WERI-Rb-1 (cell line): ENCODE data around the gene GABRB1.

ENCODE experiments used
- DNase-seq: peaks from one replicate; pipeline ENCODE4 v3.0.0-alpha.2; 2020
- H3K27ac ChIP-seq: fragments of 250-450 bp; sonication (Bioruptor Pico); 2 replicates; pipeline ENCODE4 v1.5.1; 2020; ENCODE audit warnings: mild to moderate bottlenecking, moderate library complexity
- H3K27me3 ChIP-seq: fragments of 250-450 bp; sonication (Bioruptor Pico); 2 replicates; pipeline ENCODE4 v1.5.1; 2021; ENCODE audit warnings: mild to moderate bottlenecking, low read depth, moderate library complexity; ENCODE audit not compliant: insufficient read depth, severe bottlenecking
- H3K36me3 ChIP-seq: fragments of 250-450 bp; sonication (Bioruptor Pico); 2 replicates; pipeline ENCODE4 v1.5.1; 2020; ENCODE audit warnings: mild to moderate bottlenecking, moderate library complexity
- H3K4me3 ChIP-seq: 2 replicates; pipeline ENCODE4 v1.5.1; 2011; ENCODE audit warnings: low read depth, mild to moderate bottlenecking, control low read depth, low read length
- H3K9me3 ChIP-seq: fragments of 250-450 bp; sonication (Bioruptor Pico); 2 replicates; pipeline ENCODE4 v1.5.1; 2021; ENCODE audit warnings: mild to moderate bottlenecking, moderate library complexity; ENCODE audit not compliant: severe bottlenecking
- TF ChIP-seq, protein P1 (sequence below): IDR thresholded peaks from 2 replicates; pipeline ENCODE4 v1.5.1; 2011; ENCODE audit warnings: low read depth, mild to moderate bottlenecking, control low read depth, inconsistent platforms, low read length

Gene GABRB1

DNA sequence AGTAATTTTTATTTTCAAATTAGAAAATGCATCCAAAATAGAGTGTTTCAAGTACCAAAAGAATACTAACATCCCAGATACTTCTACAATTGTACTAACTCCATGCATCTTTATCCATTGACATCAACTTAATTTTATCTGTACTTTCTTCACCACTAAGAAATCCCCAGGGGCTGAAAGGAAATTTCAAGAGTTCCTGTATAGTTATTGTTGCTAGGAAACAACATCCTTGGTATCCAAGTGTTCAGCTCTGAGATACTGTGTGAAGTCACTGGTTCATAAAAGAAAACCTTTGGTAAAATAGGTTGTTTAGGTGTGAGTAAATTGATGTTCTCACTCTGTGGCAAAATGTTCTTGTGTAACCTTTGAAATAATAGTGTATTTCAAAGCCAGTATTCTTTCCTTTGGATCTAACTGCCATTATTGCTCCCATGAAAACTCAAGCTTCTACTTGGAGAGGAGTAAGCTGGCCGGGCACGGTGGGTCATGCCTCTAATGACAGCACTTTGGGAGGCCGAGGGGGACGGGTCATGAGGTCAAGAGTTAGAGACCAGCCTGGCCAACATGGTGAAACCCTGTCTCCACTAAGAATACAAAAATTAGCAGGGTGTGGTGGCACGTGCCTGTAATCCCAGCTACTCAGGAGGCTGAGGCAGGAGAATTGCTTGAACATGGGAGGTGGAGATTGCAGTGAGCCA is 359.2 kb downstream of the GABRB1 start:
- Histone ChIP-seq H3K27me3 (no peaks in the 10 kb centered on the region), H3K4me3 (no peak overlapping the region), H3K27ac (no peak overlapping the region), H3K36me3 (no peaks in the 10 kb centered on the region), H3K9me3 (no peaks in the 10 kb centered on the region)
- no peak for DNase-seq
- TF ChIP-seq, protein P1, sequence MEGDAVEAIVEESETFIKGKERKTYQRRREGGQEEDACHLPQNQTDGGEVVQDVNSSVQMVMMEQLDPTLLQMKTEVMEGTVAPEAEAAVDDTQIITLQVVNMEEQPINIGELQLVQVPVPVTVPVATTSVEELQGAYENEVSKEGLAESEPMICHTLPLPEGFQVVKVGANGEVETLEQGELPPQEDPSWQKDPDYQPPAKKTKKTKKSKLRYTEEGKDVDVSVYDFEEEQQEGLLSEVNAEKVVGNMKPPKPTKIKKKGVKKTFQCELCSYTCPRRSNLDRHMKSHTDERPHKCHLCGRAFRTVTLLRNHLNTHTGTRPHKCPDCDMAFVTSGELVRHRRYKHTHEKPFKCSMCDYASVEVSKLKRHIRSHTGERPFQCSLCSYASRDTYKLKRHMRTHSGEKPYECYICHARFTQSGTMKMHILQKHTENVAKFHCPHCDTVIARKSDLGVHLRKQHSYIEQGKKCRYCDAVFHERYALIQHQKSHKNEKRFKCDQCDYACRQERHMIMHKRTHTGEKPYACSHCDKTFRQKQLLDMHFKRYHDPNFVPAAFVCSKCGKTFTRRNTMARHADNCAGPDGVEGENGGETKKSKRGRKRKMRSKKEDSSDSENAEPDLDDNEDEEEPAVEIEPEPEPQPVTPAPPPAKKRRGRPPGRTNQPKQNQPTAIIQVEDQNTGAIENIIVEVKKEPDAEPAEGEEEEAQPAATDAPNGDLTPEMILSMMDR, result no peak

DNA sequence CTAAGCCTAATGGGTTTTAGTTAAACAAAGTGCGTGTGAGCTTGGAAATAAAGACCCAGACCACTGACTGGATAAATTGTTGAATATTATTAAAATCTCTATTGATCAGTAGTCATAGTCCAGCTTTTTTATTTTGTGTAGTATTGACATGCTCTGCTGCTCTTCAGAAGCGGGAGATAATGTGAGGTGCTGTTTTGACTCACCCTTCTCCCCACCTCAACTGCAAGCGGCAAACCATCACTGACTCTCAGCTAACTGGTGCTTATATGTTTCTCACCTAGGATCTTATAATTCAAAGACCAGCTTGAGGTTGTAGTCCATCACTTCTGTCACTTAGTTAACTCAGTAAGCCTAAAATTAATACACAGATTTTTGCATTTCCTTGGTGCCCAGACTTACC is 359.9 kb downstream of the GABRB1 start:
- H3K4me3 ChIP-seq, result no peak overlapping the region
- no peak for DNase-seq
- H3K36me3 ChIP-seq, result no peaks in the 10 kb centered on the region
- H3K9me3 ChIP-seq, result no peaks in the 10 kb centered on the region
- TF ChIP-seq, protein P1, result no peak
- no peak overlapping the region for H3K27ac ChIP-seq
- H3K27me3 ChIP-seq, result no peaks in the 10 kb centered on the region

- H3K27me3 ChIP-seq, result no peaks in the 10 kb centered on the region
- TF ChIP-seq, protein P1, result no peak
- H3K4me3 ChIP-seq, result no peak overlapping the region
- no peak overlapping the region for H3K27ac ChIP-seq
- no peaks in the 10 kb centered on the region for H3K36me3 ChIP-seq
- DNase-seq, result no peak
- H3K9me3 ChIP-seq, result no peaks in the 10 kb centered on the region
These were observed 375.0 kb downstream of the GABRB1 start for GRCh38 chr4:47406408-47406807.

- H3K4me3 ChIP-seq, result no peak overlapping the region
- DNase-seq, result no peak
- H3K36me3 ChIP-seq, result no peaks in the 10 kb centered on the region
- H3K9me3 ChIP-seq, result no peaks in the 10 kb centered on the region
- no peaks in the 10 kb centered on the region for H3K27me3 ChIP-seq
- no peak overlapping the region for H3K27ac ChIP-seq
- TF ChIP-seq, protein P1, result no peak
These were observed 378.9 kb downstream of the GABRB1 start for GRCh38 chr4:47410271-47410670.

- Histone ChIP-seq H3K27ac (no peak overlapping the region), H3K9me3 (no peaks in the 10 kb centered on the region), H3K36me3 (no peaks in the 10 kb centered on the region), H3K27me3 (no peaks in the 10 kb centered on the region), H3K4me3 (no peak overlapping the region)
- TF ChIP-seq, protein P1, result no peak
- DNase-seq, result no peak
These were observed 382.2 kb downstream of the GABRB1 start for GRCh38 chr4:47413521-47413920.

DNA sequence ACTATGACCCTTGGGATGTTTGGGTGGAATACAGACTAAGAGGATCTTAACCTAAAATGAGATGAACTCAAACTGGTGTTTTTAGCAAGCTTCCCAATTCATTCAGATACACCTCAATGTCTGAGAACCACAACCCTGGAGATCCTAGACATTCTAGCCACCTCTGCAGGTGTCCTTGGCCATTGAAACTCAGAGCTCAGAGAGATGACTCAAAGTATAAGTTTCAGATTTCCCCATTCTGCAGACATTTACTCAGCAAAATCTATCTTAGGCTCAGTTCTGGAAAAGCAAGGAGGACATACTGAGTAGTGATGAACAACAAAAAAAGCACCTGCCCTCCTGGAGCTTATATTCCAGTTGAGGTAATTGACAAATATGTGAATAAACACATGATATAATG is 384.4 kb downstream of the GABRB1 start:
- Histone ChIP-seq H3K4me3 (no peak overlapping the region), H3K27ac (no peak overlapping the region), H3K27me3 (no peaks in the 10 kb centered on the region), H3K36me3 (no peaks in the 10 kb centered on the region), H3K9me3 (no peaks in the 10 kb centered on the region)
- TF ChIP-seq, protein P1, result no peak
- no peak for DNase-seq
